Purkinje cell (primary cell): ENCODE measurements around the gene PCBP4. TPM values are rescaled to one million over a fixed set of nuclear protein-coding genes. Genes with fewer than 3 reads are reported as not detected.

Experiments
- polyA plus RNA-seq: library from polyadenylated mRNA; unstranded; fragments of >200 nt; fragmentation: Nextera tagmentation; gene quantifications from 2 replicates; pipeline ENCODE4 v1.2.1, GENCODE V29; 2014

The PCBP4 gene
- polyA plus RNA-seq: 0.67 and 2.1 TPM in 2 replicates

GRCh38 chr3:51967384-51968169 lies at the start of gene PCBP4:
PCBP4 (minus strand) TSS chr3:51967454; CDS start chr3:51961240, 6,214 bp downstream.

GRCh38 chr3:51995346-51996163 lies 28.3 kb upstream of the PCBP4 start, which contains the start of gene RPL29:
RPL29 (minus strand) TSS chr3:51995895; CDS start chr3:51995461, 434 bp downstream.

GRCh38 chr3:51982838-51983577 lies 15.8 kb upstream of the PCBP4 start, which contains the start of gene ACY1:
ACY1 (plus strand) TSS chr3:51983535; CDS start chr3:51984065, 530 bp downstream.

GRCh38 chr3:51974963-51975851 lies 8.0 kb upstream of the PCBP4 start, which contains the start of gene ABHD14A:
ABHD14A (plus strand) TSS chr3:51975064; CDS start chr3:51975136, 72 bp downstream.

GRCh38 chr3:51955175-51955892 lies 11.9 kb downstream of the PCBP4 start, which contains the start of gene GPR62:
GPR62 (plus strand) TSS chr3:51955381; CDS start chr3:51955653, 272 bp downstream.

GRCh38 chr3:51941798-51942602 lies 25.3 kb downstream of the PCBP4 start, which contains the start of the genes PARP3 and RRP9:
PARP3 (plus strand) TSS chr3:51942363; CDS start chr3:51943356, 993 bp downstream.
RRP9 (minus strand) TSS chr3:51941904; CDS start chr3:51941867, 37 bp downstream.

Other genes with a start within 250 kb of the PCBP4 start
- not detected in 2 replicates for gene IQCF6, start 188.2 kb downstream of the PCBP4 start, polyA plus RNA-seq
- gene IQCF2, start 105.8 kb downstream of the PCBP4 start, polyA plus RNA-seq: not detected in 2 replicates
- not detected in 2 replicates for gene IQCF5, start 91.9 kb downstream of the PCBP4 start, polyA plus RNA-seq
- not detected in 2 replicates for gene IQCF1, start 64.1 kb downstream of the PCBP4 start, polyA plus RNA-seq
- gene RRP9, start 25.6 kb downstream of the PCBP4 start, polyA plus RNA-seq: 3.4 and 6.5 TPM in 2 replicates
- gene PARP3, start 25.1 kb downstream of the PCBP4 start, polyA plus RNA-seq: 2.3 and 2.5 TPM in 2 replicates
- 0.53 TPM in 1 of 2 replicates, not detected in the other for gene GPR62, start 12.1 kb downstream of the PCBP4 start, polyA plus RNA-seq
- gene ABHD14B, start 6.6 kb upstream of the PCBP4 start, polyA plus RNA-seq: 2.0 and 3.7 TPM in 2 replicates
- 59.8 and 65.2 TPM in 2 replicates for gene ABHD14A, start 7.6 kb upstream of the PCBP4 start, polyA plus RNA-seq
- 4.4 and 12.2 TPM in 2 replicates for gene ACY1, start 16.1 kb upstream of the PCBP4 start, polyA plus RNA-seq
- 878 and 896 TPM in 2 replicates for gene RPL29, start 28.4 kb upstream of the PCBP4 start, polyA plus RNA-seq
- 0.25 and 1.0 TPM in 2 replicates for gene DUSP7, start 89.1 kb upstream of the PCBP4 start, polyA plus RNA-seq
- gene POC1A, start 187.0 kb upstream of the PCBP4 start, polyA plus RNA-seq: 0.13 and 0.34 TPM in 2 replicates
- 54.1 and 54.5 TPM in 2 replicates for gene ALAS1, start 230.7 kb upstream of the PCBP4 start, polyA plus RNA-seq